Hepatocyte (in vitro differentiated cells): ENCODE data around the gene TOP3B. TPM values are rescaled to one million over a fixed set of nuclear protein-coding genes. Genes with fewer than 3 reads are reported as not detected.

Experiments
- DNase-seq: peaks from one replicate; pipeline ENCODE4 v3.0.0-alpha.2; 2016; ENCODE audit warnings: low spot score
- H2AFZ ChIP-seq: fragments of 200-600 bp; sonication (generic); 2 replicates; pipeline ENCODE4 v1.6.0; 2016; ENCODE audit warnings: antibody characterized with exemption, mild to moderate bottlenecking
- H3K27ac ChIP-seq: fragments of 200-600 bp; sonication (generic); 2 replicates; pipeline ENCODE4 v1.5.1; 2016; ENCODE audit warnings: mild to moderate bottlenecking
- H3K27me3 ChIP-seq: fragments of 200-600 bp; sonication (generic); 2 replicates; pipeline ENCODE4 v1.6.1; 2016
- H3K36me3 ChIP-seq: fragments of 200-600 bp; sonication (generic); replicated peaks from 2 replicates; pipeline ENCODE4 v1.5.1; 2016; ENCODE audit warnings: low read depth; ENCODE audit not compliant: insufficient read depth
- H3K4me1 ChIP-seq: fragments of 200-600 bp; sonication (generic); 2 replicates; pipeline ENCODE4 v1.5.1; 2016; ENCODE audit warnings: mild to moderate bottlenecking, moderate library complexity; ENCODE audit not compliant: insufficient read depth
- H3K4me2 ChIP-seq: fragments of 200-600 bp; sonication (generic); 2 replicates; pipeline ENCODE4 v1.6.0; 2016
- H3K4me3 ChIP-seq: fragments of 200-600 bp; sonication (generic); 2 replicates; pipeline ENCODE4 v1.5.1; 2016; ENCODE audit warnings: mild to moderate bottlenecking
- H3K79me2 ChIP-seq: fragments of 200-600 bp; sonication (generic); 2 replicates; pipeline ENCODE4 v1.6.0; 2017; ENCODE audit warnings: mild to moderate bottlenecking
- H3K9me2 ChIP-seq: fragments of 200-600 bp; sonication (generic); replicated peaks from 2 replicates; pipeline ENCODE4 v1.6.0; 2017; ENCODE audit warnings: mild to moderate bottlenecking; ENCODE audit not compliant: insufficient read depth
- H3K9me3 ChIP-seq: fragments of 200-600 bp; sonication (generic); 2 replicates; pipeline ENCODE4 v1.5.1; 2016; ENCODE audit warnings: low read depth, mild to moderate bottlenecking
- H4K20me1 ChIP-seq: fragments of 200-600 bp; sonication (generic); 2 replicates; pipeline ENCODE4 v1.6.0; 2016; ENCODE audit warnings: mild to moderate bottlenecking; ENCODE audit not compliant: insufficient read depth, poor library complexity, severe bottlenecking
- CTCF ChIP-seq: fragments of 200-600 bp; sonication (generic); IDR thresholded peaks from 2 replicates; pipeline ENCODE4 v1.5.1; 2016; ENCODE audit warnings: antibody characterized with exemption, mild to moderate bottlenecking; ENCODE audit not compliant: poor library complexity
- EZH2 ChIP-seq: fragments of 200-600 bp; sonication (generic); IDR thresholded peaks from 2 replicates; pipeline ENCODE4 v1.6.1; 2016; ENCODE audit warnings: antibody characterized with exemption, mild to moderate bottlenecking, borderline replicate concordance
- EZH2phosphoT487 ChIP-seq: fragments of 200-600 bp; sonication (generic); IDR thresholded peaks from one replicate; pipeline ENCODE4 v1.6.1; 2018; ENCODE audit warnings: antibody characterized with exemption, mild to moderate bottlenecking, low read depth, moderate library complexity; ENCODE audit not compliant: unreplicated experiment, severe bottlenecking
- WGBS: methylation state at CpG from one replicate; pipeline ENCODE4 v1.1.6; 2016; ENCODE audit warnings: low lambda C conversion rate; ENCODE audit errors: missing lambda C conversion rate; 5-methylcytosine and 5-hydroxymethylcytosine counted together
- polyA plus RNA-seq: library from polyadenylated mRNA; unstranded; fragments of >200 nt; fragmentation: Nextera tagmentation; extraction: Ambion mirVana; gene quantifications from 2 replicates; pipeline ENCODE4 v1.2.1, GENCODE V29; 2016
- total RNA-seq: library from RNA; depleted of rRNA; stranded (reverse); fragments of >200 nt; gene quantifications from 2 replicates; pipeline ENCODE4 v1.2.3, GENCODE V29; 2014

TOP3B gene
- total and polyA plus RNA-seq, 2 experiments from 2014 or later: 26.6 to 30.8 TPM

- no peak overlapping the region for H3K4me2 ChIP-seq
- no peaks in the 10 kb centered on the region for H3K9me3 ChIP-seq
- TF ChIP-seq EZH2phosphoT487 (no peak), CTCF (no peak), EZH2 (no peak)
- H3K27me3 ChIP-seq: peaks cover 14% of the 10 kb centered on the region
- H3K4me3 ChIP-seq: no peak overlapping the region
- no peak for DNase-seq
- no peaks in the 10 kb centered on the region for H3K4me1 ChIP-seq
- H3K9me2 ChIP-seq: no peaks in the 10 kb centered on the region
- 58% methylated on average over 5 of the region's 5 CpGs for WGBS
- H2AFZ ChIP-seq: no peak overlapping the region
- H3K36me3 ChIP-seq: no peaks in the 10 kb centered on the region
- no peak overlapping the region for H3K27ac ChIP-seq
- no peaks in the 10 kb centered on the region for H3K79me2 ChIP-seq
- H4K20me1 ChIP-seq: no peaks in the 10 kb centered on the region
Observed at GRCh38 chr22:21996175-21996720, 13.7 kb upstream of the TOP3B start.

- H3K27ac ChIP-seq: no peak overlapping the region
- no peak overlapping the region for H3K4me3 ChIP-seq
- H3K79me2 ChIP-seq: no peaks in the 10 kb centered on the region
- no peaks in the 10 kb centered on the region for H3K9me2 ChIP-seq
- H4K20me1 ChIP-seq: no peaks in the 10 kb centered on the region
- no peaks in the 10 kb centered on the region for H3K4me1 ChIP-seq
- no peak overlapping the region for H2AFZ ChIP-seq
- DNase-seq: no peak
- H3K9me3 ChIP-seq: no peaks in the 10 kb centered on the region
- WGBS: 91% methylated on average over 3 of the region's 3 CpGs
- H3K27me3 ChIP-seq: peaks cover 11% of the 10 kb centered on the region
- no peak overlapping the region for H3K4me2 ChIP-seq
- TF ChIP-seq CTCF (no peak), EZH2phosphoT487 (no peak), EZH2 (no peak)
- no peaks in the 10 kb centered on the region for H3K36me3 ChIP-seq
Observed at GRCh38 chr22:21995660-21996059, 13.1 kb upstream of the TOP3B start.

- no peak for DNase-seq
- H3K4me1 ChIP-seq: no peaks in the 10 kb centered on the region
- no peaks in the 10 kb centered on the region for H3K79me2 ChIP-seq
- H3K27ac ChIP-seq: no peak overlapping the region
- TF ChIP-seq EZH2: no peak
- no peak for TF ChIP-seq CTCF
- no peak for TF ChIP-seq EZH2phosphoT487
- H2AFZ ChIP-seq: no peak overlapping the region
- H3K9me3 ChIP-seq: no peaks in the 10 kb centered on the region
- no peaks in the 10 kb centered on the region for H4K20me1 ChIP-seq
- no peaks in the 10 kb centered on the region for H3K9me2 ChIP-seq
- no peak overlapping the region for H3K4me2 ChIP-seq
- no peaks in the 10 kb centered on the region for H3K36me3 ChIP-seq
- H3K4me3 ChIP-seq: no peak overlapping the region
- H3K27me3 ChIP-seq: peaks cover 6% of the 10 kb centered on the region
- 94% methylated on average over 3 of the region's 3 CpGs for WGBS
Observed at GRCh38 chr22:21994881-21995444, 12.4 kb upstream of the TOP3B start.
